Mammary epithelial cell (primary cell): Measurements from ENCODE around the gene SEMA6A.

Experiments
- EZH2 ChIP-seq: IDR thresholded peaks from 2 replicates; pipeline ENCODE4 v1.6.1; 2012; ENCODE audit warnings: low read length, inconsistent platforms, borderline replicate concordance
- TF ChIP-seq, protein P1 (sequence below), 2 donors: IDR thresholded peaks in 1 of 2; conservative IDR thresholded peaks in 1 of 2; 2 replicates each; pipeline ENCODE4 v1.5.1; 2011 to 2012; ENCODE audit warnings: inconsistent platforms in 2 of 2, low read length in 2 of 2, mild to moderate bottlenecking in 2 of 2, control low read depth in 1 of 2, low read depth in 1 of 2; ENCODE audit not compliant: insufficient read depth in 1 of 2; ENCODE audit errors: extremely low read depth in 1 of 2

DNA sequence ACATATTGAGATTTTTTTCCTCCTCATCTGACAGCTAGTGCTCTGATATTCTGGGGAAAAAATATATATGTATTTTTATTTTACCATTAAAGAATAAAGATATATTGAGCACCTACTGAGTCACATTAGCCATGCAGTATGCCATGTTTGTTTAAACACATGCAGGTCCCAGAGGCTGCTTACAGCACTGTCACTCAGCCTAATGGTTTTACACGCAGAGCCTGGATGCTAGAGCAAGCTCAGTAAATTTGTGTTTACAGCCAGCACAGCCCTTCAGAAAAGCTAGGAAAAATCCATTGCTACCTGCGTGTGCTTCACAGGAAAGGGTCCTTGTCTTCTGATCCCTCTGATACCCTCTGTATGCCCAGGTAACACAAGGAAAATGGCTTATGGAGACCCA, 146.2 kb downstream of the SEMA6A start:
- TF ChIP-seq, protein P1, sequence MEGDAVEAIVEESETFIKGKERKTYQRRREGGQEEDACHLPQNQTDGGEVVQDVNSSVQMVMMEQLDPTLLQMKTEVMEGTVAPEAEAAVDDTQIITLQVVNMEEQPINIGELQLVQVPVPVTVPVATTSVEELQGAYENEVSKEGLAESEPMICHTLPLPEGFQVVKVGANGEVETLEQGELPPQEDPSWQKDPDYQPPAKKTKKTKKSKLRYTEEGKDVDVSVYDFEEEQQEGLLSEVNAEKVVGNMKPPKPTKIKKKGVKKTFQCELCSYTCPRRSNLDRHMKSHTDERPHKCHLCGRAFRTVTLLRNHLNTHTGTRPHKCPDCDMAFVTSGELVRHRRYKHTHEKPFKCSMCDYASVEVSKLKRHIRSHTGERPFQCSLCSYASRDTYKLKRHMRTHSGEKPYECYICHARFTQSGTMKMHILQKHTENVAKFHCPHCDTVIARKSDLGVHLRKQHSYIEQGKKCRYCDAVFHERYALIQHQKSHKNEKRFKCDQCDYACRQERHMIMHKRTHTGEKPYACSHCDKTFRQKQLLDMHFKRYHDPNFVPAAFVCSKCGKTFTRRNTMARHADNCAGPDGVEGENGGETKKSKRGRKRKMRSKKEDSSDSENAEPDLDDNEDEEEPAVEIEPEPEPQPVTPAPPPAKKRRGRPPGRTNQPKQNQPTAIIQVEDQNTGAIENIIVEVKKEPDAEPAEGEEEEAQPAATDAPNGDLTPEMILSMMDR (conservative IDR thresholded peaks at IDR 0.05 in 1 of 2, IDR thresholded peaks at IDR 0.05 in 1 of 2; ENCODE audit: extremely low read depth in 1 of 2, insufficient read depth in 1 of 2, low read depth in 1 of 2, low read length in 2 of 2) = no peak
- TF ChIP-seq EZH2 = no peak
